Thoracic aorta (tissue), 2 donors: Measurements from ENCODE around the gene CCNYL1. TPM values are rescaled to one million over a fixed set of nuclear protein-coding genes. Genes with fewer than 3 reads are reported as not detected.

Source experiments
- ATAC-seq: fragments of 150-250 bp; one replicate; pipeline ENCODE4 v1.8.0; 2017; ENCODE audit warnings: low read depth; ENCODE audit not compliant: insufficient number of reproducible peaks, low FRiP score
- DNase-seq: peaks from one replicate; pipeline ENCODE4 v3.0.0-alpha.2; 2020; ENCODE audit warnings: low spot score
- H3K27ac ChIP-seq, 2 donors: fragments of 200-600 bp; sonication (generic); 1 replicate in 1 of 2; 2 replicates in 1 of 2; pipeline ENCODE4 v1.5.1; 2016; ENCODE audit warnings: mild to moderate bottlenecking in 2 of 2, moderate library complexity in 2 of 2
- H3K27me3 ChIP-seq: fragments of 200-600 bp; sonication (generic); replicated peaks from 2 replicates; pipeline ENCODE4 v1.6.0; 2016; ENCODE audit warnings: mild to moderate bottlenecking; ENCODE audit not compliant: insufficient read depth
- H3K36me3 ChIP-seq: fragments of 200-600 bp; sonication (generic); one replicate; pipeline ENCODE4 v1.5.1; 2016
- H3K4me1 ChIP-seq, 2 donors: fragments of 200-600 bp; sonication (generic); 1 replicate in 1 of 2; 2 replicates in 1 of 2; pipeline versions ENCODE4 v1.5.1 to v1.6.0; 2016; ENCODE audit warnings: low read depth in 2 of 2, mild to moderate bottlenecking in 1 of 2; ENCODE audit not compliant: control insufficient read depth in 1 of 2
- H3K4me3 ChIP-seq: fragments of 200-600 bp; sonication (generic); 2 replicates; pipeline ENCODE4 v1.5.1; 2016; ENCODE audit warnings: mild to moderate bottlenecking
- H3K9me3 ChIP-seq: fragments of 200-600 bp; sonication (generic); 2 replicates; pipeline ENCODE4 v1.5.1; 2016
- total RNA-seq, 2 donors: library from RNA; depleted of rRNA; stranded (reverse); fragments of >200 nt; gene quantifications; one replicate each; pipeline versions ENCODE4 v1.1.0 to v1.2.3, GENCODE V29; 2016
- TF ChIP-seq, protein P1 (sequence below): fragments of 200-600 bp; sonication (generic); IDR thresholded peaks from one replicate; pipeline ENCODE4 v1.5.1; 2019; ENCODE audit warnings: antibody characterized with exemption

Gene CCNYL1
- total RNA-seq, 2 donors from 2014 or later = 17.7 to 29.8 TPM

- no peak for DNase-seq
- no peak overlapping the region for H3K4me3 ChIP-seq
- TF ChIP-seq, protein P1, sequence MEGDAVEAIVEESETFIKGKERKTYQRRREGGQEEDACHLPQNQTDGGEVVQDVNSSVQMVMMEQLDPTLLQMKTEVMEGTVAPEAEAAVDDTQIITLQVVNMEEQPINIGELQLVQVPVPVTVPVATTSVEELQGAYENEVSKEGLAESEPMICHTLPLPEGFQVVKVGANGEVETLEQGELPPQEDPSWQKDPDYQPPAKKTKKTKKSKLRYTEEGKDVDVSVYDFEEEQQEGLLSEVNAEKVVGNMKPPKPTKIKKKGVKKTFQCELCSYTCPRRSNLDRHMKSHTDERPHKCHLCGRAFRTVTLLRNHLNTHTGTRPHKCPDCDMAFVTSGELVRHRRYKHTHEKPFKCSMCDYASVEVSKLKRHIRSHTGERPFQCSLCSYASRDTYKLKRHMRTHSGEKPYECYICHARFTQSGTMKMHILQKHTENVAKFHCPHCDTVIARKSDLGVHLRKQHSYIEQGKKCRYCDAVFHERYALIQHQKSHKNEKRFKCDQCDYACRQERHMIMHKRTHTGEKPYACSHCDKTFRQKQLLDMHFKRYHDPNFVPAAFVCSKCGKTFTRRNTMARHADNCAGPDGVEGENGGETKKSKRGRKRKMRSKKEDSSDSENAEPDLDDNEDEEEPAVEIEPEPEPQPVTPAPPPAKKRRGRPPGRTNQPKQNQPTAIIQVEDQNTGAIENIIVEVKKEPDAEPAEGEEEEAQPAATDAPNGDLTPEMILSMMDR = no peak
- H3K27ac ChIP-seq = no peak overlapping the region
- H3K27me3 ChIP-seq = no peaks in the 10 kb centered on the region
- H3K36me3 ChIP-seq = no peaks in the 10 kb centered on the region
- peaks cover 8 to 10% of the 10 kb centered on the region in 2 donors for H3K4me1 ChIP-seq
- no peak for ATAC-seq
- H3K9me3 ChIP-seq = no peaks in the 10 kb centered on the region
Measured at GRCh38 chr2:207763303-207763917, 52.0 kb downstream of the CCNYL1 start.

DNA sequence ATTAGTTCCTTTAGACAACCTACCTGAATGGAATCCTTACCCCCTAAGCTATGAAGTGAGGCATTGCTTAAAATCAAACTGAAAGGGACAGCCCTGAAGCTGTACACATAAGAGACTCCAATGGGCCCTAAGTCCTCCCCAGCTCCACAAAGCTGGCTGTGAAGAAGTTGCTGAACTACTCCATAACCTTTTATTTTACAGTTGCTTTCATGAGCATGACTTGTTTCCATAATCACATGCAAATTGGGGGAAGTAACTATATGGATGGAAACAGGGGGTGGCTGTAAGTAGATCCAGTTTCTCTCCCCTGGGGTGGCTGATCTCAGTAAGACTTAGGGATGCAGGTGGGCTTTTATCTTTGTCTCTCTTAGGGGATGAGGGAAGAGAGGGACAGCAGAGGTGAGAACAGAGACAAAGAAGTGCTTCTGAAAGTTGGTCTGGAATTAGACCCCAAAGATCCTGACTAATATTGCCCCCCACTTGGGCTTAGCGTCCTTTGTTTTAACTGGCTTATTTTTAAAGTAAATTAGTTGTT, 52.7 kb downstream of the CCNYL1 start:
- no peak overlapping the region for H3K27ac ChIP-seq
- DNase-seq (no peak), ATAC-seq (no peak)
- H3K4me3 ChIP-seq = no peak overlapping the region
- no peaks in the 10 kb centered on the region for H3K27me3 ChIP-seq
- H3K36me3 ChIP-seq = no peaks in the 10 kb centered on the region
- H3K4me1 ChIP-seq = peaks cover 8 to 10% of the 10 kb centered on the region in 2 donors
- H3K9me3 ChIP-seq = no peaks in the 10 kb centered on the region
- TF ChIP-seq, protein P1 = no peak

GRCh38 chr2:207765547-207765946, 54.1 kb downstream of the CCNYL1 start:
- DNase-seq (no peak), ATAC-seq (no peak)
- H3K4me1 ChIP-seq = peaks cover 8 to 15% of the 10 kb centered on the region in 2 donors
- H3K27ac ChIP-seq = no peak overlapping the region
- H3K36me3 ChIP-seq = no peaks in the 10 kb centered on the region
- H3K27me3 ChIP-seq = no peaks in the 10 kb centered on the region
- no peak overlapping the region for H3K4me3 ChIP-seq
- TF ChIP-seq, protein P1 = no peak
- H3K9me3 ChIP-seq = no peaks in the 10 kb centered on the region

DNA sequence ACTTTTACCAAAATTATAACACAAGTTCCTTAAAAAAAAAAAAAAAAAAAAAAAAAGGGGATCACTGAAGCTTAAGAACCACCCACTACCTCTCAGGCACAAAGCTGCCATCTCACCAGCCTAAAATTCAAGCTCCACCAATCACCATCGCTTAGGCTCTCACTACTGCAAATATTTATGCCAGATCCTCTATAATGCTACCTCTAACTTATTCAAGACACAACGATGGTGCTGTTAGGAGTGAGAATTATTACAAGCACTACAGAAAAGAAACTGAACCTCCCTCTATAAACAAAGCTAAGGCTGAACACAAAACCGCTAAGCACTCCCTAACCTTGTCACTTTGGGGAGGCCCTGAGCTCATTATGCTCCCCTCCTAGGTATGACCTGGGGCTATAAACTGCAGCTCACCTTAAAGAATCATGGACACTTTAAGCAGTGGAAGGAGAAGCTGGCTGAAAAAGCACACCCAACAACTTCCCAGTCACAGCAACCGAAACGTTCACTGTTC, 54.7 kb downstream of the CCNYL1 start:
- TF ChIP-seq, protein P1 = no peak
- Histone ChIP-seq H3K4me3 (no peak overlapping the region), H3K27me3 (no peaks in the 10 kb centered on the region), H3K27ac (no peak overlapping the region), H3K4me1 (peaks cover 8 to 21% of the 10 kb centered on the region in 2 donors), H3K36me3 (no peaks in the 10 kb centered on the region), H3K9me3 (no peaks in the 10 kb centered on the region)
- no peak for ATAC-seq
- DNase-seq = no peak

DNA sequence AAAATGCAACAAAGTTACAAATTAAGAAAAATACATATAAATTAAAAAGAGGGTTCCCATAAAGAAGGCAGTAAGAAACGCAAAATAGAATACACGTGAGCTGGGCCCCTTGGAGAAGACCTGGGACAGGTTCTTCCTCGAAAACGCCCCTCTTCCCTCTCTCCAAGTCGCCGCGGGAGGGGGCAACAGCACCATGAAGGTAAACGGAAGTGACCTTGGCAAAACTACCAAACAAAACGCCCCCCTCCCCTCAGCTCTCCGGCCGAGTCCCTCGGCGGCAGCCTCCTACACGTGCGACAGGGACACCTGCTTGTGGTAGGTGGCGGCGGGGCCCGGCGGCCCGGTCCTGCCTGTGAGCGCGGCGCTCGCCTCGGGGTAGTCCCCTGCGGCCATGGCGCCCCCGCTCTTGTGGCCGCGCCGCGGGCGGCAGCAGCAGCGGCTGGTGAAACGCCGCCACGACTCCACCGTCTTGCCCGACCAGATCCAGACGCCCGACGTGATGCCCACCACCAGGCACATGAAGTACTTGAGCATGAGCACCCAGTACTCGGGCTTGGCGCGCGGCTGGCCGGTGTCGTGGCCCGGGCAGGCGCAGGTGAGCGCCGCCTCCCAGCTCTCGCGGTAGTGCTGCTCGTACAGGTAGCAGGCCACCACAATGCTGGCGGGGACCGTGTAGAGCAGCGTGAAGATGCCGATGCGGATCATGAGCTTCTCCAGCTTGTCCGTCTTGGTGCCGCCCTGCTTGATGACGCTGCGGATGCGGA, 55.4 kb downstream of the CCNYL1 start:
- H3K27ac ChIP-seq = no peak overlapping the region
- peaks cover 8 to 22% of the 10 kb centered on the region in 2 donors for H3K4me1 ChIP-seq
- TF ChIP-seq, protein P1 = no peak
- no peaks in the 10 kb centered on the region for H3K27me3 ChIP-seq
- no peak overlapping the region for H3K4me3 ChIP-seq
- H3K9me3 ChIP-seq = no peaks in the 10 kb centered on the region
- H3K36me3 ChIP-seq = no peaks in the 10 kb centered on the region
- no peak for ATAC-seq
- no peak for DNase-seq
